Gastroesophageal sphincter (tissue), 3 donors: ENCODE results near the gene ACTA1.

Source experiments
- POLR2A ChIP-seq, 2 donors: fragments of 450-650 bp; IDR thresholded peaks; one replicate each; pipeline ENCODE4 v1.6.1; 2017; ENCODE audit warnings: antibody characterized with exemption in 2 of 2, mild to moderate bottlenecking in 2 of 2, moderate library complexity in 1 of 2
- TF ChIP-seq, protein P1 (sequence below), 4 experiments: fragments of 200-600 bp in 2 of 4; fragments of 450-650 bp in 2 of 4; sonication (generic) in 1 of 4; IDR thresholded peaks; one replicate each; pipeline ENCODE4 v1.5.1; 2017 to 2019; ENCODE audit warnings: antibody characterized with exemption in 4 of 4, mild to moderate bottlenecking in 2 of 4, moderate library complexity in 2 of 4

DNA sequence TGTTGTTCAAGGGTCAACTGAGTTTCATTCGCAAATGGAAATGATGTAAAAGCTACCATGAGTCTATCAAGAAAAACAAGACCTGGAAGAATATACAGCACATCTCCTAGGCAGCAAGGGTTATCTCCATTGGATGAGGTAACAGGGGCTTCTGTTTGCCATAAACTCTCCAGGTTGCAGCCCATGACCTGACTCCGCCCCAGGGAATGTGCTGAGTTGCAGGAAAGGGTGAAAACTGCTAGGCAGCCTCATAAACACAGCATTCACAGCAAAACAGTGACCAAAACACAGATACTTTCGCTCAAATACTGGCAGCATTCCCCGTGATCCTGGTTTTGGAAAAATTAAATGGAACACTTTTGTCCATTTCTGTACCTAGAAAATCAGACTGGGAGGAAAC lies 20.2 kb upstream of the ACTA1 start:
- TF ChIP-seq, protein P1, sequence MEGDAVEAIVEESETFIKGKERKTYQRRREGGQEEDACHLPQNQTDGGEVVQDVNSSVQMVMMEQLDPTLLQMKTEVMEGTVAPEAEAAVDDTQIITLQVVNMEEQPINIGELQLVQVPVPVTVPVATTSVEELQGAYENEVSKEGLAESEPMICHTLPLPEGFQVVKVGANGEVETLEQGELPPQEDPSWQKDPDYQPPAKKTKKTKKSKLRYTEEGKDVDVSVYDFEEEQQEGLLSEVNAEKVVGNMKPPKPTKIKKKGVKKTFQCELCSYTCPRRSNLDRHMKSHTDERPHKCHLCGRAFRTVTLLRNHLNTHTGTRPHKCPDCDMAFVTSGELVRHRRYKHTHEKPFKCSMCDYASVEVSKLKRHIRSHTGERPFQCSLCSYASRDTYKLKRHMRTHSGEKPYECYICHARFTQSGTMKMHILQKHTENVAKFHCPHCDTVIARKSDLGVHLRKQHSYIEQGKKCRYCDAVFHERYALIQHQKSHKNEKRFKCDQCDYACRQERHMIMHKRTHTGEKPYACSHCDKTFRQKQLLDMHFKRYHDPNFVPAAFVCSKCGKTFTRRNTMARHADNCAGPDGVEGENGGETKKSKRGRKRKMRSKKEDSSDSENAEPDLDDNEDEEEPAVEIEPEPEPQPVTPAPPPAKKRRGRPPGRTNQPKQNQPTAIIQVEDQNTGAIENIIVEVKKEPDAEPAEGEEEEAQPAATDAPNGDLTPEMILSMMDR (IDR thresholded peaks at IDR 0.05): no peak
- TF ChIP-seq POLR2A (IDR thresholded peaks at IDR 0.05): no peak
